A549 (cell line): ENCODE measurements around the gene FAM9C. TPM values are rescaled to one million over a fixed set of nuclear protein-coding genes. Genes with fewer than 3 reads are reported as not detected.
"Not testable (repeated sequence)": the region's sequence is repeated elsewhere in the genome, so short reads cannot be mapped to it uniquely, and the experiment has no call there.

Experiments
- ATAC-seq, 2 experiments: fragments of 200-7000 bp in 1 of 2; fragments of >200 bp in 1 of 2; cut with Nextera tagmentation in 1 of 2; cut with Tn5 transposase in 1 of 2; 3 replicates each; pipeline versions ENCODE4 v1.8.0 to v1.9.1; 2018 to 2020; ENCODE audit warnings: mild to moderate bottlenecking in 1 of 2, moderate library complexity in 1 of 2
- CTCF ChIA-PET: fragments of 300-600 bp; sonication (Branson Sonifier 250); formaldehyde crosslinking; extraction: SDS; loops from one replicate; lab custom pipeline; 2021; ENCODE audit warnings: antibody characterized with exemption, inconsistent platforms; lab: Yijun Ruan, JAX
- POLR2A ChIA-PET: fragments of 350-600 bp; formaldehyde crosslinking; extraction: SDS; loops from one replicate; lab custom pipeline; 2021; ENCODE audit warnings: antibody characterized with exemption, inconsistent platforms; lab: Yijun Ruan, JAX
- DNase-seq, 2 experiments: peaks; one replicate each; pipeline versions ENCODE4 v3.0.0 to v3.0.0-alpha.2; 2011 to 2016; ENCODE audit warnings: low read depth in 1 of 2, low spot score in 1 of 2
- FAIRE-seq: peaks from 2 replicates; lab custom pipeline; 2011; peaks lifted over from hg19 to GRCh38; lab: Jason Lieb, UNC
- H3K27ac ChIP-seq, 2 experiments: fragments of >200 bp; sonication (Bioruptor Twin); formaldehyde crosslinking; 3 replicates each; pipeline ENCODE4 v1.5.1; 2016 to 2017
- H3K4me1 ChIP-seq: fragments of >200 bp; sonication (Bioruptor Twin); formaldehyde crosslinking; 3 replicates; pipeline ENCODE4 v1.6.1; 2016
- H3K4me2 ChIP-seq: fragments of >200 bp; sonication (Bioruptor Twin); formaldehyde crosslinking; 3 replicates; pipeline ENCODE4 v1.6.1; 2016
- H3K4me3 ChIP-seq: fragments of >200 bp; sonication (Bioruptor Twin); formaldehyde crosslinking; 3 replicates; pipeline ENCODE4 v1.5.1; 2016
- H3K9me3 ChIP-seq: fragments of >200 bp; sonication (Bioruptor Twin); formaldehyde crosslinking; 3 replicates; pipeline ENCODE4 v1.6.1; 2016
- CBX2 ChIP-seq: fragments of 200-600 bp; sonication (generic); IDR thresholded peaks from 2 replicates; pipeline ENCODE4 v1.6.1; 2016; ENCODE audit warnings: low read depth, mild to moderate bottlenecking, borderline replicate concordance
- CBX8 ChIP-seq: fragments of 200-600 bp; sonication (generic); IDR thresholded peaks from 2 replicates; pipeline ENCODE4 v1.6.1; 2016
- CEBPB ChIP-seq, 2 experiments: fragments of >200 bp in 1 of 2; sonication (Bioruptor Twin) in 1 of 2; formaldehyde crosslinking in 1 of 2; IDR thresholded peaks; 2 replicates each; pipeline ENCODE4 v1.6.1; 2012 to 2016
- EHF ChIP-seq: fragments of 250-450 bp; sonication (Bioruptor Pico); IDR thresholded peaks from 2 replicates; pipeline ENCODE4 v1.5.0; 2020; ENCODE audit warnings: mild to moderate bottlenecking
- ESRRA ChIP-seq: fragments of 150-350 bp; IDR thresholded peaks from 2 replicates; pipeline ENCODE4 v1.6.1; 2014; ENCODE audit warnings: mild to moderate bottlenecking, low read length, borderline replicate concordance
- FOSL2 ChIP-seq, 2 experiments: fragments of 450-650 bp in 1 of 2; fragments of >200 bp in 1 of 2; sonication (Bioruptor Twin) in 1 of 2; formaldehyde crosslinking; IDR thresholded peaks; 2 replicates each; pipeline versions ENCODE4 v1.5.0 to v1.6.1; 2016 to 2020; ENCODE audit warnings: mild to moderate bottlenecking in 1 of 2, moderate library complexity in 1 of 2
- HDAC2 ChIP-seq: fragments of 200-600 bp; sonication (generic); IDR thresholded peaks from 2 replicates; pipeline ENCODE4 v1.6.1; 2016
- HEYL ChIP-seq: fragments of 250-450 bp; sonication (Bioruptor Pico); IDR thresholded peaks from 2 replicates; pipeline ENCODE4 v1.8.0; 2021; ENCODE audit warnings: mild to moderate bottlenecking, moderate library complexity
- HOXB5 ChIP-seq: fragments of 250-450 bp; sonication (Bioruptor Pico); IDR thresholded peaks from 2 replicates; pipeline ENCODE4 v1.5.0; 2020; ENCODE audit warnings: mild to moderate bottlenecking, moderate library complexity
- JUN ChIP-seq, 2 experiments: fragments of >200 bp; sonication (Bioruptor Twin); formaldehyde crosslinking; IDR thresholded peaks; 2 replicates in 1 of 2; 3 replicates in 1 of 2; pipeline ENCODE4 v1.6.1; 2016 to 2017
- KDM1A ChIP-seq: fragments of 200-600 bp; sonication (generic); IDR thresholded peaks from 2 replicates; pipeline ENCODE4 v1.6.1; 2016; ENCODE audit warnings: low read depth, mild to moderate bottlenecking
- MAFK ChIP-seq: fragments of 450-650 bp; IDR thresholded peaks from 2 replicates; pipeline ENCODE4 v1.6.1; 2014; ENCODE audit not compliant: partially characterized antibody
- MYC ChIP-seq: IDR thresholded peaks from 2 replicates; pipeline ENCODE4 v1.6.1; 2012; ENCODE audit warnings: mild to moderate bottlenecking, inconsistent platforms, low read length, improper control_type of control experiment, borderline replicate concordance
- NFE2L2 ChIP-seq: fragments of 150-350 bp; conservative IDR thresholded peaks from 2 replicates; pipeline ENCODE4 v1.6.1; 2014; ENCODE audit warnings: low read length
- NPAS2 ChIP-seq: fragments of 250-450 bp; sonication (Bioruptor Pico); IDR thresholded peaks from 2 replicates; pipeline ENCODE4 v1.8.0; 2022; ENCODE audit warnings: mild to moderate bottlenecking, moderate library complexity, borderline replicate concordance
- NR3C1 ChIP-seq: fragments of >200 bp; sonication (Bioruptor Twin); formaldehyde crosslinking; IDR thresholded peaks from 3 replicates; pipeline ENCODE4 v1.6.1; 2017
- PHF8 ChIP-seq: fragments of 200-600 bp; sonication (generic); IDR thresholded peaks from 2 replicates; pipeline ENCODE4 v1.6.1; 2016; ENCODE audit warnings: low read depth, mild to moderate bottlenecking, antibody characterized with exemption, moderate library complexity, borderline replicate concordance
- RCOR1 ChIP-seq: fragments of 150-350 bp; IDR thresholded peaks from 2 replicates; pipeline ENCODE4 v1.6.1; 2014; ENCODE audit warnings: antibody characterized with exemption, low read length, low read depth
- RNF2 ChIP-seq: fragments of 200-600 bp; sonication (generic); IDR thresholded peaks from 2 replicates; pipeline ENCODE4 v1.6.1; 2016; ENCODE audit warnings: low read depth, mild to moderate bottlenecking, antibody characterized with exemption, moderate library complexity, borderline replicate concordance
- SMC3 ChIP-seq: fragments of >200 bp; sonication (Bioruptor Twin); formaldehyde crosslinking; IDR thresholded peaks from 3 replicates; pipeline ENCODE4 v1.6.1; 2018; ENCODE audit warnings: inconsistent platforms
- ZC3H11A ChIP-seq: fragments of 450-650 bp; IDR thresholded peaks from 2 replicates; pipeline ENCODE4 v1.6.1; 2014; ENCODE audit warnings: antibody characterized with exemption, mild to moderate bottlenecking
- ZFP36 ChIP-seq: fragments of 450-650 bp; IDR thresholded peaks from 2 replicates; pipeline ENCODE4 v1.6.1; 2014; ENCODE audit warnings: borderline replicate concordance; ENCODE audit not compliant: partially characterized antibody
- WGBS: methylation state at CpG from one replicate; pipeline ENCODE4 v1.1.6; 2017; ENCODE audit errors: missing lambda C conversion rate; 5-methylcytosine and 5-hydroxymethylcytosine counted together
- polyA plus RNA-seq, 4 experiments: library from polyadenylated mRNA; depleted of rRNA in 3 of 4; stranded (reverse); fragments of >200 nt; fragmentation: RNase III in 1 of 4; extraction: RNeasy Plus Mini Kit Qiagen cat#74134 plus additional on column Dnase treatment in 1 of 4; gene quantifications; 2 replicates in 3 of 4; 3 replicates in 1 of 4; pipeline ENCODE4 v1.2.3, GENCODE V29; 2011 to 2017
- TF ChIP-seq, protein P1 (sequence below): fragments of 450-650 bp; IDR thresholded peaks from 2 replicates; pipeline ENCODE4 v1.6.1; 2014; ENCODE audit warnings: antibody characterized with exemption
- TF ChIP-seq, protein P2 (sequence below): fragments of 250-450 bp; sonication (Bioruptor Pico); IDR thresholded peaks from 2 replicates; pipeline ENCODE4 v1.5.0; 2020; ENCODE audit warnings: low read depth, mild to moderate bottlenecking, moderate library complexity
- TF ChIP-seq, protein P3 (sequence below): IDR thresholded peaks from 2 replicates; pipeline ENCODE4 v1.6.1; 2012

Gene FAM9C
- polyA plus RNA-seq, 2 of the 4 experiments (the other 2 are of a cell fraction): 0.03 TPM; not detected in 1

DNA sequence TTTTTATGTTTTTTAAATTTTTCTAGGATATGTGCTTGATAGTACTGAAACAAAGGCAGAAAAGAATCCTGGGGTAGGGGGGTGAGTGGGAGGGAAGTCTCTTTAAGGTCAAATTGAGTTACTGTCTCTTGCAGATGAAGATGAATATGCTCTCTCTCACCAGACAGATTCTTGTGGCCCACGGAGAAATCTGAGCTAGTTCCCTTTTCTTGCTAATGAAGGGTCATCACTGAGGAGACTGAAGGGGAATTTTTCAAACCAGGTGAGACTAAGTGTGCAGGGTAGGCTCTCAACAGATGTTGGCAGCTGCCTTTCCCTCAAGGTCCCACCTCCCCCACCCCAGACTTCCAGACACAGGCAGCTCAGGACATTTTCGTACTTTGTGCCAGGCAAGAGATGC lies 21.5 kb downstream of the FAM9C start:
- ATAC-seq (no peak), FAIRE-seq (no peak), DNase-seq (no peak)
- POLR2A ChIA-PET: interaction anchor here (1.1 to 1.9 kb wide), 2 partner anchors 48 to 88 kb away, joined by 4 to 5 read pairs; partner anchors contain the start of gene TMSB4X
- WGBS: 84% methylated on average over 2 of the region's 2 CpGs
- peaks cover 51% of the 10 kb centered on the region for H3K4me1 ChIP-seq
- peak overlapping the region; percentile 64 to 94 for H3K27ac ChIP-seq
- no peak overlapping the region for H3K4me3 ChIP-seq
- no peaks in the 10 kb centered on the region for H3K9me3 ChIP-seq
- peak overlapping the region; percentile 43; the same call in 1 of the 3 replicates for H3K4me2 ChIP-seq
- TF ChIP-seq, protein P1, sequence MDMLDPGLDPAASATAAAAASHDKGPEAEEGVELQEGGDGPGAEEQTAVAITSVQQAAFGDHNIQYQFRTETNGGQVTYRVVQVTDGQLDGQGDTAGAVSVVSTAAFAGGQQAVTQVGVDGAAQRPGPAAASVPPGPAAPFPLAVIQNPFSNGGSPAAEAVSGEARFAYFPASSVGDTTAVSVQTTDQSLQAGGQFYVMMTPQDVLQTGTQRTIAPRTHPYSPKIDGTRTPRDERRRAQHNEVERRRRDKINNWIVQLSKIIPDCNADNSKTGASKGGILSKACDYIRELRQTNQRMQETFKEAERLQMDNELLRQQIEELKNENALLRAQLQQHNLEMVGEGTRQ: no peak
- no peak for TF ChIP-seq HOXB5 (CRISPR knock-in tag)
- TF ChIP-seq EHF (CRISPR knock-in tag): no peak
- no peak for TF ChIP-seq FOSL2 (IDR thresholded peaks at IDR 0.05)
- TF ChIP-seq FOSL2 (CRISPR knock-in tag; IDR thresholded peaks at IDR 0.05): no peak
- no peak for TF ChIP-seq CEBPB (IDR thresholded peaks at IDR 0.05)
- no peak for TF ChIP-seq NR3C1
- no peak for TF ChIP-seq SMC3
- TF ChIP-seq, protein P2, sequence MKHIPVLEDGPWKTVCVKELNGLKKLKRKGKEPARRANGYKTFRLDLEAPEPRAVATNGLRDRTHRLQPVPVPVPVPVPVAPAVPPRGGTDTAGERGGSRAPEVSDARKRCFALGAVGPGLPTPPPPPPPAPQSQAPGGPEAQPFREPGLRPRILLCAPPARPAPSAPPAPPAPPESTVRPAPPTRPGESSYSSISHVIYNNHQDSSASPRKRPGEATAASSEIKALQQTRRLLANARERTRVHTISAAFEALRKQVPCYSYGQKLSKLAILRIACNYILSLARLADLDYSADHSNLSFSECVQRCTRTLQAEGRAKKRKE (CRISPR knock-in tag): no peak
- no peak for TF ChIP-seq ESRRA
- TF ChIP-seq RNF2: no peak
- TF ChIP-seq NPAS2: no peak
- TF ChIP-seq ZFP36: no peak
- CTCF ChIA-PET: interaction anchor here (0.7 to 1.4 kb wide), 2 partner anchors 76 to 465 kb away, joined by 3 read pairs; no protein-coding TSS in a partner anchor

DNA sequence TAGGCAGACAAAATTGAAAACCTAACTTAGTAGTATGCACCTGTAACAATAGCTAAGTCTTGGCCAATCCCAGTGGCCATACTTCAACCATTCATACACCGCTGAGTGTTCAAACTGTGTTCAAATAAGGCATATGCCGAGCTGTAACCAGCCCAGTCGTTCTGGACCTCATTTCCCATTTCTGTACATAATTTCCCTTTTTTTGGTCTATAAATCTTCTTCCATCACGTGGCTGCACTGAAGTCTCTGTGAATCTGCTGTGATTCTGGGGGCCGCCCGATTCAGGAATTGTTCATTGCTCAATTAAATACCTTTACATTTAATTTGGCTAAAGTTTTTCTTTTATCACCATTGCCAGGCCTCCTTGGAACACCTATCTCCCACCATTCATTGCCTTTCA lies 27.7 kb downstream of the FAM9C start:
- CTCF ChIA-PET, ATAC-seq, H3K4me3 ChIP-seq, H3K4me2 ChIP-seq, FAIRE-seq, H3K9me3 ChIP-seq, POLR2A ChIA-PET, DNase-seq: not testable (repeated sequence)
- H3K27ac ChIP-seq: peak overlapping the region in 1 of 2 experiments; percentile 76; a peak in 3 of 6 replicates
- H3K4me1 ChIP-seq: peaks cover 50% of the 10 kb centered on the region
- WGBS: 90% methylated on average over 6 of the region's 6 CpGs

DNA sequence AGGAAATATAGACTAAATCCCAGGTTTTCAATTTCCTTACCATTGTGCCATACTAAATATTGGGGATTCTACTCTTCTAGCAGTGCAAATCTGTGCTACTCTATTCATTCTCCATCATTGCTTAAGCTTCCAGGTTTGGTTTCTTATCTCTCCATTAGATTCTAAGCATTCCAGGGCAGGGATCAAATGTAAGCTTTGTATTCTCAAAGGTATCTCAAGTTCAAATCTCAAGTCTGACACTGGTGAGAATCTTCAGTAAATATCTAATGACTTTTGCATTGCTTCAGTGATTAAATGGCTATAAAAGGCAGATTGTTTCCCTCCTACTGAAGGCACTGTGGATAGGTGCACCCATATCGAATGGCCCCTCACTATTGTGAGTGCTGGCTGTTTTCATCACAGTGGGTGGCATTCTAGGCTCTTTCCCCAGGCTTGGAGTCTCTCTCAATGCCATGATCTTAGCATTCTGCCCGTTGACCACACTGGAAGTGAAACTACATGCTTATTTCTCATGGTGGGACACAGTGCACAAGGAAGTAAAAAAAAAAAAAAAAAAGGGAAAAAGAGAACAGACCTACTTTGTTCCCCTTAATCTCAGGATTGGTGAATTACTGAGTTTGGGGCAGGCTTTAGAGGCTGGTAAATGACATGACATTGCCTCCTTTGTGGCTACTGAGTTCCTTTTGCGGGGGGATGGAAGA lies 28.7 kb downstream of the FAM9C start:
- peak overlapping the region; percentile 35; the same call in 2 of the 3 replicates for H3K4me2 ChIP-seq
- peak; percentile 84 for FAIRE-seq
- H3K27ac ChIP-seq: peak overlapping the region; percentile 36 to 76; a peak in 3 of 6 replicates
- TF ChIP-seq PHF8: no peak
- TF ChIP-seq MAFK: no peak
- TF ChIP-seq NFE2L2: no peak
- TF ChIP-seq MYC: no peak
- TF ChIP-seq ZFP36: no peak
- TF ChIP-seq, protein P3, sequence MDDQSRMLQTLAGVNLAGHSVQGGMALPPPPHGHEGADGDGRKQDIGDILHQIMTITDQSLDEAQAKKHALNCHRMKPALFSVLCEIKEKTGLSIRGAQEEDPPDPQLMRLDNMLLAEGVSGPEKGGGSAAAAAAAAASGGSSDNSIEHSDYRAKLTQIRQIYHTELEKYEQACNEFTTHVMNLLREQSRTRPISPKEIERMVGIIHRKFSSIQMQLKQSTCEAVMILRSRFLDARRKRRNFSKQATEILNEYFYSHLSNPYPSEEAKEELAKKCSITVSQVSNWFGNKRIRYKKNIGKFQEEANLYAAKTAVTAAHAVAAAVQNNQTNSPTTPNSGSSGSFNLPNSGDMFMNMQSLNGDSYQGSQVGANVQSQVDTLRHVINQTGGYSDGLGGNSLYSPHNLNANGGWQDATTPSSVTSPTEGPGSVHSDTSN: no peak
- no peak for TF ChIP-seq NR3C1
- no peak for TF ChIP-seq HDAC2
- no peak for TF ChIP-seq HEYL (CRISPR knock-in tag)
- no peak for TF ChIP-seq JUN (IDR thresholded peaks at IDR 0.05)
- TF ChIP-seq CBX2: no peak
- no peak for TF ChIP-seq KDM1A
- no peak for TF ChIP-seq CBX8
- TF ChIP-seq RNF2: no peak
- TF ChIP-seq ZC3H11A: no peak
- no peak for TF ChIP-seq NPAS2
- no peak for TF ChIP-seq RCOR1
- TF ChIP-seq, all 56 proteins: peak for 0
- WGBS: 56% methylated on average over 3 of the region's 3 CpGs
- ChIA-PET CTCF (interaction anchor here (1.2 kb wide), 1 partner anchor 22 kb away, joined by 3 read pairs; no protein-coding TSS in a partner anchor), POLR2A (no interaction called here)
- DNase-seq: no peak
- no peak overlapping the region for H3K4me3 ChIP-seq
- H3K9me3 ChIP-seq: no peaks in the 10 kb centered on the region
- peaks cover 39% of the 10 kb centered on the region for H3K4me1 ChIP-seq
- peak in 1 of 2 experiments; percentile 54; a peak in 3 of 6 replicates for ATAC-seq
